Smooth muscle cell (in vitro differentiated cells): Measurements from ENCODE around the gene FAM193B. TPM values are rescaled to one million over a fixed set of nuclear protein-coding genes. Genes with fewer than 3 reads are reported as not detected.

ENCODE experiments used
- DNase-seq: peaks from one replicate; lab custom pipeline; 2025; ENCODE audit not compliant: unreplicated experiment; lab: John Stamatoyannopoulos, UW
- H2AFZ ChIP-seq: fragments of 200-600 bp; sonication (generic); 2 replicates; pipeline ENCODE4 v1.6.0; 2016; ENCODE audit warnings: antibody characterized with exemption, low read depth, mild to moderate bottlenecking
- H3F3A ChIP-seq: fragments of 200-600 bp; sonication (generic); 2 replicates; pipeline ENCODE4 v1.6.0; 2017; ENCODE audit warnings: antibody characterized with exemption, low read depth
- H3K27ac ChIP-seq: fragments of 200-600 bp; sonication (generic); 2 replicates; pipeline ENCODE4 v1.5.1; 2016; ENCODE audit warnings: low read depth, mild to moderate bottlenecking
- H3K27me3 ChIP-seq: fragments of 200-600 bp; sonication (generic); 2 replicates; pipeline ENCODE4 v1.6.1; 2016; ENCODE audit warnings: low read depth, mild to moderate bottlenecking
- H3K36me3 ChIP-seq: fragments of 200-600 bp; sonication (generic); 2 replicates; pipeline ENCODE4 v1.5.1; 2016; ENCODE audit warnings: low read depth
- H3K4me1 ChIP-seq: fragments of 200-600 bp; sonication (generic); 2 replicates; pipeline ENCODE4 v1.5.1; 2016; ENCODE audit warnings: low read depth
- H3K4me2 ChIP-seq: fragments of 200-600 bp; sonication (generic); 2 replicates; pipeline ENCODE4 v1.6.0; 2016; ENCODE audit warnings: mild to moderate bottlenecking
- H3K4me3 ChIP-seq: fragments of 200-600 bp; sonication (generic); 2 replicates; pipeline ENCODE4 v1.5.1; 2016; ENCODE audit warnings: mild to moderate bottlenecking
- H3K79me2 ChIP-seq: fragments of 200-600 bp; sonication (generic); 2 replicates; pipeline ENCODE4 v1.6.0; 2016; ENCODE audit warnings: low read depth, mild to moderate bottlenecking
- H3K9ac ChIP-seq: fragments of 200-600 bp; sonication (generic); 2 replicates; pipeline ENCODE4 v1.6.0; 2016; ENCODE audit warnings: low read depth
- H3K9me3 ChIP-seq: fragments of 200-600 bp; sonication (generic); replicated peaks from 2 replicates; pipeline ENCODE4 v1.5.1; 2016; ENCODE audit warnings: low read depth
- H4K20me1 ChIP-seq: fragments of 200-600 bp; sonication (generic); 2 replicates; pipeline ENCODE4 v1.6.0; 2016; ENCODE audit warnings: low read depth
- WGBS: methylation state at CpG from one replicate; pipeline ENCODE4 v1.1.7; 2016; ENCODE audit warnings: low lambda C conversion rate; 5-methylcytosine and 5-hydroxymethylcytosine counted together
- polyA plus RNA-seq: library from polyadenylated mRNA; unstranded; fragments of >200 nt; fragmentation: Nextera tagmentation; extraction: Ambion mirVana; gene quantifications from 2 replicates; pipeline ENCODE4 v1.2.1, GENCODE V29; 2016
- total RNA-seq: library from RNA; depleted of rRNA; stranded (reverse); fragments of >200 nt; gene quantifications from 2 replicates; pipeline ENCODE4 v1.2.3, GENCODE V29; 2014
- TF ChIP-seq, protein P1 (sequence below): fragments of 200-600 bp; sonication (generic); IDR thresholded peaks from 2 replicates; pipeline ENCODE4 v1.5.1; 2017; ENCODE audit warnings: borderline replicate concordance, mild to moderate bottlenecking, antibody characterized with exemption; ENCODE audit not compliant: insufficient read depth, poor library complexity, severe bottlenecking

Gene FAM193B
- total and polyA plus RNA-seq, 2 experiments from 2014 or later: 28.3 to 42.8 TPM

DNA sequence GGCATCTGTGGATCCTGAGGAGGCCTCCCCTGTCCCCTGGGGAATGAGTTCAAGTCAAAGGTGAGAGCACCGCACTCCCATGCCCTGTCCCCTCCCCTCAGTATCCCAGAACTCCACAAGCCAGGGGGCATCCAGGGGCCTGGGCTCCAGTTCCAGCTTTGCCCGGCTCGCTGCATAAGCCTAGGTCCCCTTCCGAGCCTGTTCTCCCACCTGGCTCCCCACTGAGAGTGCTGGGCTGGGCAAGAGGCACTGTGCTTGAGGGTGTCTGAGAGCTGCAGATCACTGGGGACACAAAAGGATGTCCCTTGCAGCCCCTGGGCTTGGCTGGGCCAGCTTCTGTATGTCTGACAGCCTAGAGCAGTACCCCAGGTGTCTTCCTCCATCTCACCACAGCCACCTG, 49.3 kb downstream of the FAM193B start:
- Histone ChIP-seq H3K36me3 (no peaks in the 10 kb centered on the region), H3K27ac (no peak overlapping the region), H3K9ac (no peak overlapping the region), H2AFZ (no peak overlapping the region), H3K27me3 (no peaks in the 10 kb centered on the region), H3K4me1 (peaks cover 11% of the 10 kb centered on the region), H4K20me1 (no peaks in the 10 kb centered on the region), H3K4me2 (no peak overlapping the region), H3K4me3 (no peak overlapping the region), H3K9me3 (no peaks in the 10 kb centered on the region), H3F3A (peaks cover 4% of the 10 kb centered on the region), H3K79me2 (no peaks in the 10 kb centered on the region)
- no peak for DNase-seq
- 99% methylated on average over 4 of the region's 4 CpGs for WGBS
- TF ChIP-seq, protein P1, sequence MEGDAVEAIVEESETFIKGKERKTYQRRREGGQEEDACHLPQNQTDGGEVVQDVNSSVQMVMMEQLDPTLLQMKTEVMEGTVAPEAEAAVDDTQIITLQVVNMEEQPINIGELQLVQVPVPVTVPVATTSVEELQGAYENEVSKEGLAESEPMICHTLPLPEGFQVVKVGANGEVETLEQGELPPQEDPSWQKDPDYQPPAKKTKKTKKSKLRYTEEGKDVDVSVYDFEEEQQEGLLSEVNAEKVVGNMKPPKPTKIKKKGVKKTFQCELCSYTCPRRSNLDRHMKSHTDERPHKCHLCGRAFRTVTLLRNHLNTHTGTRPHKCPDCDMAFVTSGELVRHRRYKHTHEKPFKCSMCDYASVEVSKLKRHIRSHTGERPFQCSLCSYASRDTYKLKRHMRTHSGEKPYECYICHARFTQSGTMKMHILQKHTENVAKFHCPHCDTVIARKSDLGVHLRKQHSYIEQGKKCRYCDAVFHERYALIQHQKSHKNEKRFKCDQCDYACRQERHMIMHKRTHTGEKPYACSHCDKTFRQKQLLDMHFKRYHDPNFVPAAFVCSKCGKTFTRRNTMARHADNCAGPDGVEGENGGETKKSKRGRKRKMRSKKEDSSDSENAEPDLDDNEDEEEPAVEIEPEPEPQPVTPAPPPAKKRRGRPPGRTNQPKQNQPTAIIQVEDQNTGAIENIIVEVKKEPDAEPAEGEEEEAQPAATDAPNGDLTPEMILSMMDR: no peak

DNA sequence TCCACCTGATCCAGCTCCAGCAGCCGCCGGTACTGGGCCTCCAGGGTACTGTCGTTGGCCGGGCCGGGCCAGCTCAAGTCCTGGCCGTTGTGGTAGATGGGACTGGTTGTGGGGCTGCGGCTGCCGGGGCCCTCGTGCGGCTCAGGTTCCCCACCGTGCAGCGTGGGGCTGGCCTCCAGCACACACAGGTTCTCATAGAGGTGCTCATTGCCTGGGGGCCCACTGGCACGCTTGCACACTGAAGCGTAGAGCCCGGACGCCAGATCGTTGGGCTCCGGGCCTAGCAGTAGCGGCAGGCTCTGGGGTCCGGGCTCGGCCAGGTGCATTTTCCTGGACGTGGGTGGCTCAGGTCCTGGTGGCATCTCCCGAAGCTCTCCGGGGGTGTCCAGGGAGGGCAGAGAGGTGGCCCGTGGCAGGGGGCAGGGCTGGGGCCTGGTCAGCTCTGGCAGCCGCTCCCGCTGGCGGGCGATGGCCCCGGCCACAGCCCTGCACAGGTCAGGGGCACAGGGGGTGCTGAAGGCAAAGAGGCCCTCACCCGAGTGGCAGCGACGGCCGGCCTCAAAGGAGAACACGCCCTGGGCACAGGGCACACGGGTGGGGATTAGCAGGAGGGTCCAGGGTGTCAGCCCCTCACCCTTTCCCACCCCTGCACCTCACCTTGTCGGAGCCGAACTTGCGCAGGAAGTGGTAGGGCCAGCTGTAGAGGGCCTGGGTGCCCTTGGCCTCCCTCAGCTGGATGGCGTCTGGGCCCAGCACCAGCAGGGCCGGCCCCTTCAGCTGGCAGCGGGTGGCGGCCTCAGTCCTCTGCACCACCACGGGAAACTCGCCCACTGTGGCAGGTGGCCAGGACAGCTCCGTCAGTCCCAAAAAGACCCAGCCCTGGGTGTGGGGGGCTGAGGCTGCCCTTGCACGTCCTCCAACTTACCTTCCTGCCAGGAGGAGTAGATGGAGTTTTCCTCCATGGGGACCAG, 50.0 kb downstream of the FAM193B start:
- TF ChIP-seq, protein P1: no peak
- H3K36me3 ChIP-seq: no peaks in the 10 kb centered on the region
- H3K4me1 ChIP-seq: peaks cover 11% of the 10 kb centered on the region
- no peaks in the 10 kb centered on the region for H4K20me1 ChIP-seq
- H3K27me3 ChIP-seq: no peaks in the 10 kb centered on the region
- 97% methylated on average over 39 of the region's 47 CpGs for WGBS
- no peak overlapping the region for H2AFZ ChIP-seq
- peaks cover 4% of the 10 kb centered on the region for H3F3A ChIP-seq
- H3K4me3 ChIP-seq: no peak overlapping the region
- H3K9me3 ChIP-seq: no peaks in the 10 kb centered on the region
- H3K4me2 ChIP-seq: no peak overlapping the region
- no peaks in the 10 kb centered on the region for H3K79me2 ChIP-seq
- no peak overlapping the region for H3K27ac ChIP-seq
- DNase-seq: no peak
- H3K9ac ChIP-seq: no peak overlapping the region

DNA sequence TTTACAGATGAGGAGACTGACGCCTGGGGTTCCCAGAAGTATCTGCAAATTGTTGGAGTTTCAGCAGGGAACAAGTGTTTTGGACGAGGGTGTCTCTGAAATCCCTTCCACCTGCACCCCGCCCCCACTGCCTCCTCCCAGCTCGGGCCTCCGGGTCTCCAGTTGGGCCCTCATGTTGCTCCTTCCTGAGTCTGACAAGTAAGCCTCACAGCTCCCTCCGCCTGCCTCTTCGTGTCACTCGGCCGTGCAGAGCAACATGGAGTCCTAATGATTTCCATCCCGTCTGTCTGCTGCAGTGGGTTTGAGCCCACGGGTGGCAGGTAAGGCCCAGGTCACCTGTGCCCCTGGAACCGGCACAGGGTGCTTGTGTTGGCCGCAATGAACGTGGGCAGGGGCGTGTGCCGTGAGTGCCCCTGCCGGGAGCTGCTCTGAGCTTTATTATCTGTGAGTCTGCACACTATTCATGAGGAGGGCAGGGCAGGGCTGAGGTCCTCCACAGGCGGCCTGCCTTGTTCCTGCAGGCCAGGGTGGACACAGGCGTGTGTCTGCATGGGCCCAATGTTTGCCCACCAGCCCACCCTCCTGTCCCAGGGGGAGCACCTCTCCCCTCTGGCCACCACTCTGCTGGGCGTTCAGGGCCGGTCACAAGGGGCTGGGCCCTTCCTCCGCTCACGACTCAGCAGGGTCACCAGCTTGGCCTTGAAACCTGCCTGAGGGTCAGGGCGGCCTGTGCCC, 50.8 kb downstream of the FAM193B start:
- 92% methylated on average over 24 of the region's 24 CpGs for WGBS
- no peaks in the 10 kb centered on the region for H3K9me3 ChIP-seq
- H3K27me3 ChIP-seq: no peaks in the 10 kb centered on the region
- no peaks in the 10 kb centered on the region for H3K79me2 ChIP-seq
- H3F3A ChIP-seq: peaks cover 4% of the 10 kb centered on the region
- peaks cover 11% of the 10 kb centered on the region for H3K4me1 ChIP-seq
- H2AFZ ChIP-seq: no peak overlapping the region
- no peaks in the 10 kb centered on the region for H4K20me1 ChIP-seq
- H3K4me2 ChIP-seq: no peak overlapping the region
- H3K27ac ChIP-seq: no peak overlapping the region
- TF ChIP-seq, protein P1: no peak
- no peak overlapping the region for H3K9ac ChIP-seq
- no peaks in the 10 kb centered on the region for H3K36me3 ChIP-seq
- no peak overlapping the region for H3K4me3 ChIP-seq
- DNase-seq: no peak
